ENCODE data around the gene GOLGA6C.
"Not testable (repeated sequence)": the region's sequence is repeated elsewhere in the genome, so short reads cannot be mapped to it uniquely, and the experiment has no call there.

Gene GOLGA6C

GRCh38 chr15:75258034-75258433, at the start of gene GOLGA6C:
GOLGA6C (plus strand) TSS chr15:75258334; CDS start chr15:75258599, 265 bp downstream.
- FAIRE-seq; DNase-seq (ENCODE audit: insufficient read length, low spot score): not testable (repeated sequence)

GRCh38 chr15:75208501-75209288, 49.4 kb upstream of the GOLGA6C start:
- no peak for TF ChIP-seq POLR2A (IDR thresholded peaks at IDR 0.05; ENCODE audit: low read depth, low read length)
- no peak for FAIRE-seq
- no peak for DNase-seq (ENCODE audit: insufficient read length, low spot score)

- no peak for DNase-seq (ENCODE audit: insufficient read length, low spot score)
- TF ChIP-seq POLR2A (IDR thresholded peaks at IDR 0.05; ENCODE audit: low read depth, low read length), result no peak
- FAIRE-seq, result no peak
Observed at GRCh38 chr15:75209289-75209676, 48.9 kb upstream of the GOLGA6C start.

- DNase-seq (ENCODE audit: insufficient read length, low spot score) (no peak), FAIRE-seq (no peak)
- TF ChIP-seq POLR2A (IDR thresholded peaks at IDR 0.05; ENCODE audit: low read depth, low read length), result no peak
Observed at GRCh38 chr15:75210811-75211230, 47.3 kb upstream of the GOLGA6C start.

- no peak for FAIRE-seq
- DNase-seq (ENCODE audit: insufficient read length, low spot score), result no peak
Observed at GRCh38 chr15:75211436-75212199, 46.5 kb upstream of the GOLGA6C start.

GRCh38 chr15:75212200-75212858, 45.8 kb upstream of the GOLGA6C start:
- no peak for TF ChIP-seq POLR2A (IDR thresholded peaks at IDR 0.05; ENCODE audit: low read depth, low read length)
- FAIRE-seq, result no peak
- DNase-seq (ENCODE audit: insufficient read length, low spot score), result no peak

More at GRCh38 chr15:75211436-75212199, 46.5 kb upstream of the GOLGA6C start:
- TF ChIP-seq POLR2A (IDR thresholded peaks at IDR 0.05; ENCODE audit: low read depth, low read length), result no peak

- FAIRE-seq (no peak), DNase-seq (ENCODE audit: insufficient read length, low spot score) (no peak)
- TF ChIP-seq POLR2A (IDR thresholded peaks at IDR 0.05; ENCODE audit: low read depth, low read length), result no peak
Observed at GRCh38 chr15:75213212-75213767, 44.8 kb upstream of the GOLGA6C start.

- no peak for TF ChIP-seq POLR2A (IDR thresholded peaks at IDR 0.05; ENCODE audit: low read depth, low read length)
- DNase-seq (ENCODE audit: insufficient read length, low spot score), result no peak
- FAIRE-seq, result no peak
Observed at GRCh38 chr15:75213768-75214221, 44.3 kb upstream of the GOLGA6C start.

GRCh38 chr15:75214293-75215096, 43.6 kb upstream of the GOLGA6C start:
- no peak for TF ChIP-seq POLR2A (IDR thresholded peaks at IDR 0.05; ENCODE audit: low read depth, low read length)
- no peak for FAIRE-seq
- no peak for DNase-seq (ENCODE audit: insufficient read length, low spot score)

- FAIRE-seq, result no peak
- no peak for DNase-seq (ENCODE audit: insufficient read length, low spot score)
- no peak for TF ChIP-seq POLR2A (IDR thresholded peaks at IDR 0.05; ENCODE audit: low read depth, low read length)
Observed at GRCh38 chr15:75215107-75216004, 42.8 kb upstream of the GOLGA6C start.

- no peak for TF ChIP-seq POLR2A (IDR thresholded peaks at IDR 0.05; ENCODE audit: low read depth, low read length)
- DNase-seq (ENCODE audit: insufficient read length, low spot score) (no peak), FAIRE-seq (no peak)
Observed at GRCh38 chr15:75217012-75217411, 41.1 kb upstream of the GOLGA6C start.

- DNase-seq (ENCODE audit: insufficient read length, low spot score), result not testable (repeated sequence)
Observed at GRCh38 chr15:75217574-75217973, 40.6 kb upstream of the GOLGA6C start.

GRCh38 chr15:75219507-75219929, 38.6 kb upstream of the GOLGA6C start:
- not testable (repeated sequence) for DNase-seq (ENCODE audit: insufficient read length, low spot score); FAIRE-seq

More at GRCh38 chr15:75217574-75217973, 40.6 kb upstream of the GOLGA6C start:
- FAIRE-seq, result not testable (repeated sequence)

All from H54 (cell line).